ENCODE measurements around the gene BCAS1. TPM values are rescaled to one million over a fixed set of nuclear protein-coding genes. Genes with fewer than 3 reads are reported as not detected.

Gene BCAS1
- polyA plus RNA-seq, 1 of the 3 experiments (the other 2 are of a cell fraction): not detected

DNA sequence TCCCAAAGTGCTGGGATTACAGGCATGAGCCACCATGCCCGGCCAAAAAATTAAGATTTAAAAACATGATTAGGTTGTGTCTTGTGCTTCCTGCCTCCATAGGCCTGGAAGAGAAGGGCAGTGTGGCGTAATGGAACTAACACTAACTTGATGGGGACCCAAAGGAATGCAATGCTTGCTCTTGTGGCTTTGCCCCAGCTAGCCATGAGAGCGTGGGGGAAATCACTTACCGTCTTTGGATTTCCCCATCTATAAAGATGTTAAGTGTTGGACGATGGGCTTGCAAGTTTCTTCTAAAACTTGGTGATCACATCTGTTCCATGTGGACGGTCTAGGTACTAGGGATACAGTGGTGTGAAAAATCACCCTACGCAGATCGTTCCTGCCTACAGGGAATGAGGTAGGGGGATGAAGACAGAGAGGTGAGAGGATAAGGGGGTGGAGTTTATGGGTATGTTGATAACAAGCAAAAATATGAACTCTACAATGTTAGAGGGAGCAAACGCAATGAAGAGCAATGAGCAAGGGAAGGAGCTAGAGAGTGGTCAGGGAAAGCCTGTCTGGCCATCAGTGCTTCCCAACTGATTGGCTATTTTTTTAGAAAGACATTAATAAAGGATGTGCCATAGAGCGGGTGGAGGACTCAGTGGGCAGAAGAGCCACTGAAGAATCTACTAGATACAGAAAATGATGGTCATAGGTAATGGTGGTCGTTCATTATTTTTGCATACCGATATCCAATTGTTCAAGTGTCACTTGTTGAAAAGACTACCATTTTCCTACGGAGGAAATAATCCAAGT lies 165.2 kb downstream of the BCAS1 start:
- H2AFZ ChIP-seq (ENCODE audit: low read depth): no peak overlapping the region
- H3K9me2 ChIP-seq: no peaks in the 10 kb centered on the region
- no peak overlapping the region for H3K4me3 ChIP-seq (ENCODE audit: low read depth in 2 of 2, low read length in 1 of 2)
- no peak for DNase-seq
- H3K9ac ChIP-seq: no peak overlapping the region
- H3K4me1 ChIP-seq (ENCODE audit: control insufficient read depth in 1 of 2, insufficient read depth in 2 of 2, low read depth in 1 of 2, low read length in 1 of 2): peaks cover 12 to 17% of the 10 kb centered on the region in 2 experiments
- no peaks in the 10 kb centered on the region for H3K79me2 ChIP-seq (ENCODE audit: insufficient read depth)
- peaks cover 22% of the 10 kb centered on the region for H3F3A ChIP-seq (replicated peaks; ENCODE audit: insufficient read depth)
- ChIA-PET CTCF (interaction anchor here (2.8 kb wide), 1 partner anchor 11 kb away, joined by 16 read pairs; no protein-coding TSS in a partner anchor), POLR2A (no interaction called here)
- H4K20me1 ChIP-seq (ENCODE audit: insufficient read depth): no peaks in the 10 kb centered on the region
- no peaks in the 10 kb centered on the region for H3K36me3 ChIP-seq (replicated peaks in 1 of 2; ENCODE audit: control insufficient read depth in 1 of 2, insufficient read depth in 2 of 2, low read length in 1 of 2)
- no peaks in the 10 kb centered on the region for H3K9me3 ChIP-seq
- TF ChIP-seq TCF12 (IDR thresholded peaks at IDR 0.05) (no peak), TAF1 (IDR thresholded peaks at IDR 0.05; ENCODE audit: borderline replicate concordance, low read depth, low read length) (no peak), GABPA (IDR thresholded peaks at IDR 0.05; ENCODE audit: low read depth) (no peak), RCOR1 (IDR thresholded peaks at IDR 0.05; ENCODE audit: low read length) (no peak), GATA2 (CRISPR knock-in tag; IDR thresholded peaks at IDR 0.05) (no peak), RAD21 (IDR thresholded peaks at IDR 0.05; ENCODE audit: low read length) (no peak), MXI1 (IDR thresholded peaks at IDR 0.05; ENCODE audit: low read depth, low read length) (no peak), MEF2A (IDR thresholded peaks at IDR 0.05; ENCODE audit: borderline replicate concordance, low read depth) (no peak)
- TF ChIP-seq, protein P1, sequence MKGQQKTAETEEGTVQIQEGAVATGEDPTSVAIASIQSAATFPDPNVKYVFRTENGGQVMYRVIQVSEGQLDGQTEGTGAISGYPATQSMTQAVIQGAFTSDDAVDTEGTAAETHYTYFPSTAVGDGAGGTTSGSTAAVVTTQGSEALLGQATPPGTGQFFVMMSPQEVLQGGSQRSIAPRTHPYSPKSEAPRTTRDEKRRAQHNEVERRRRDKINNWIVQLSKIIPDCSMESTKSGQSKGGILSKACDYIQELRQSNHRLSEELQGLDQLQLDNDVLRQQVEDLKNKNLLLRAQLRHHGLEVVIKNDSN (IDR thresholded peaks at IDR 0.05; ENCODE audit: borderline replicate concordance, low read depth): no peak
- TF ChIP-seq, protein P2, sequence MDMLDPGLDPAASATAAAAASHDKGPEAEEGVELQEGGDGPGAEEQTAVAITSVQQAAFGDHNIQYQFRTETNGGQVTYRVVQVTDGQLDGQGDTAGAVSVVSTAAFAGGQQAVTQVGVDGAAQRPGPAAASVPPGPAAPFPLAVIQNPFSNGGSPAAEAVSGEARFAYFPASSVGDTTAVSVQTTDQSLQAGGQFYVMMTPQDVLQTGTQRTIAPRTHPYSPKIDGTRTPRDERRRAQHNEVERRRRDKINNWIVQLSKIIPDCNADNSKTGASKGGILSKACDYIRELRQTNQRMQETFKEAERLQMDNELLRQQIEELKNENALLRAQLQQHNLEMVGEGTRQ (IDR thresholded peaks at IDR 0.05; ENCODE audit: borderline replicate concordance, low read depth, low read length): no peak
- TF ChIP-seq, protein P3, sequence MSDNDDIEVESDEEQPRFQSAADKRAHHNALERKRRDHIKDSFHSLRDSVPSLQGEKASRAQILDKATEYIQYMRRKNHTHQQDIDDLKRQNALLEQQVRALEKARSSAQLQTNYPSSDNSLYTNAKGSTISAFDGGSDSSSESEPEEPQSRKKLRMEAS (IDR thresholded peaks at IDR 0.05; ENCODE audit: low read depth): no peak
- 96% methylated on average over 12 of the region's 13 CpGs for WGBS (ENCODE audit: low lambda C conversion rate)
- no peak overlapping the region for H3K27ac ChIP-seq (ENCODE audit: low read depth in 2 of 2, low read length in 1 of 2)
- H3K4me2 ChIP-seq: no peak overlapping the region
- H3K27me3 ChIP-seq (ENCODE audit: insufficient read depth): no peaks in the 10 kb centered on the region

DNA sequence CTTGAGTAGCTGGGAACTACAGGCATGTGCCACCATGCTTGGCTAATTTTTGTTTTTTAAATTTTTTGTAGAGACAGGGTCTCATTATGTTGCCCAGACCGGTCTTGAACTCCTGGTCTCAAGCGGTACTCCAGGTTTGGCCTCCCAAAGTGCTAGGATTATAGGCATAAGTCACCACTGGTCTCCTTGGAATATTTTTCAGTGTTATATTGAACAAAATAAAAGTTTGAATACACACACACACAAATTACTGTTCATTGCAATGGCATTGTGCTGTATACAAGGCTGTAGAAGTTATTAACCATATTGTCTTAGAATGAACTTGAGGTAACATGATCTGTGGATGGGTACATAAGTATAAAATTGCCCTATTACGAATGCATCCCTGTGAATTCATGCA lies 166.1 kb downstream of the BCAS1 start:
- no peaks in the 10 kb centered on the region for H4K20me1 ChIP-seq (ENCODE audit: insufficient read depth)
- no peak overlapping the region for H3K4me2 ChIP-seq
- H3K9me2 ChIP-seq: no peaks in the 10 kb centered on the region
- no peak overlapping the region for H3K27ac ChIP-seq (ENCODE audit: low read depth in 2 of 2, low read length in 1 of 2)
- H3K79me2 ChIP-seq (ENCODE audit: insufficient read depth): no peaks in the 10 kb centered on the region
- H3K4me3 ChIP-seq (ENCODE audit: low read depth in 2 of 2, low read length in 1 of 2): no peak overlapping the region
- no peaks in the 10 kb centered on the region for H3K9me3 ChIP-seq
- H3K9ac ChIP-seq: no peak overlapping the region
- TF ChIP-seq, protein P4, sequence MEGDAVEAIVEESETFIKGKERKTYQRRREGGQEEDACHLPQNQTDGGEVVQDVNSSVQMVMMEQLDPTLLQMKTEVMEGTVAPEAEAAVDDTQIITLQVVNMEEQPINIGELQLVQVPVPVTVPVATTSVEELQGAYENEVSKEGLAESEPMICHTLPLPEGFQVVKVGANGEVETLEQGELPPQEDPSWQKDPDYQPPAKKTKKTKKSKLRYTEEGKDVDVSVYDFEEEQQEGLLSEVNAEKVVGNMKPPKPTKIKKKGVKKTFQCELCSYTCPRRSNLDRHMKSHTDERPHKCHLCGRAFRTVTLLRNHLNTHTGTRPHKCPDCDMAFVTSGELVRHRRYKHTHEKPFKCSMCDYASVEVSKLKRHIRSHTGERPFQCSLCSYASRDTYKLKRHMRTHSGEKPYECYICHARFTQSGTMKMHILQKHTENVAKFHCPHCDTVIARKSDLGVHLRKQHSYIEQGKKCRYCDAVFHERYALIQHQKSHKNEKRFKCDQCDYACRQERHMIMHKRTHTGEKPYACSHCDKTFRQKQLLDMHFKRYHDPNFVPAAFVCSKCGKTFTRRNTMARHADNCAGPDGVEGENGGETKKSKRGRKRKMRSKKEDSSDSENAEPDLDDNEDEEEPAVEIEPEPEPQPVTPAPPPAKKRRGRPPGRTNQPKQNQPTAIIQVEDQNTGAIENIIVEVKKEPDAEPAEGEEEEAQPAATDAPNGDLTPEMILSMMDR (IDR thresholded peaks at IDR 0.05): no peak
- TF ChIP-seq ELF1 (IDR thresholded peaks at IDR 0.05) (no peak), FOXJ3 (CRISPR knock-in tag; IDR thresholded peaks at IDR 0.05) (no peak), RAD21 (IDR thresholded peaks at IDR 0.05; ENCODE audit: low read length) (no peak), EP300 (IDR thresholded peaks at IDR 0.05; ENCODE audit: borderline replicate concordance in 1 of 2, low read depth in 1 of 2, low read length in 1 of 2) (no peak), JUND (IDR thresholded peaks at IDR 0.05) (no peak), GABPA (IDR thresholded peaks at IDR 0.05; ENCODE audit: low read depth) (no peak), RCOR1 (IDR thresholded peaks at IDR 0.05; ENCODE audit: low read length) (no peak), MXI1 (IDR thresholded peaks at IDR 0.05; ENCODE audit: low read depth, low read length) (no peak), FOSL2 (IDR thresholded peaks at IDR 0.05; ENCODE audit: borderline replicate concordance, low read depth) (no peak), EZH2phosphoT487 (IDR thresholded peaks at IDR 0.05; ENCODE audit: borderline replicate concordance, low read depth) (no peak), CHD2 (IDR thresholded peaks at IDR 0.05; ENCODE audit: low read length, partially characterized antibody) (no peak), NRF1 (IDR thresholded peaks at IDR 0.05; ENCODE audit: low read depth, low read length) (no peak)
- TF ChIP-seq, protein P5, sequence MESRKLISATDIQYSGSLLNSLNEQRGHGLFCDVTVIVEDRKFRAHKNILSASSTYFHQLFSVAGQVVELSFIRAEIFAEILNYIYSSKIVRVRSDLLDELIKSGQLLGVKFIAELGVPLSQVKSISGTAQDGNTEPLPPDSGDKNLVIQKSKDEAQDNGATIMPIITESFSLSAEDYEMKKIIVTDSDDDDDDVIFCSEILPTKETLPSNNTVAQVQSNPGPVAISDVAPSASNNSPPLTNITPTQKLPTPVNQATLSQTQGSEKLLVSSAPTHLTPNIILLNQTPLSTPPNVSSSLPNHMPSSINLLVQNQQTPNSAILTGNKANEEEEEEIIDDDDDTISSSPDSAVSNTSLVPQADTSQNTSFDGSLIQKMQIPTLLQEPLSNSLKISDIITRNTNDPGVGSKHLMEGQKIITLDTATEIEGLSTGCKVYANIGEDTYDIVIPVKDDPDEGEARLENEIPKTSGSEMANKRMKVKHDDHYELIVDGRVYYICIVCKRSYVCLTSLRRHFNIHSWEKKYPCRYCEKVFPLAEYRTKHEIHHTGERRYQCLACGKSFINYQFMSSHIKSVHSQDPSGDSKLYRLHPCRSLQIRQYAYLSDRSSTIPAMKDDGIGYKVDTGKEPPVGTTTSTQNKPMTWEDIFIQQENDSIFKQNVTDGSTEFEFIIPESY (IDR thresholded peaks at IDR 0.05; ENCODE audit: borderline replicate concordance, low read depth): no peak
- H3K36me3 ChIP-seq (replicated peaks in 1 of 2; ENCODE audit: control insufficient read depth in 1 of 2, insufficient read depth in 2 of 2, low read length in 1 of 2): no peaks in the 10 kb centered on the region
- no peaks in the 10 kb centered on the region for H3K27me3 ChIP-seq (ENCODE audit: insufficient read depth)
- peaks cover 19 to 25% of the 10 kb centered on the region in 2 experiments for H3K4me1 ChIP-seq (ENCODE audit: control insufficient read depth in 1 of 2, insufficient read depth in 2 of 2, low read depth in 1 of 2, low read length in 1 of 2)
- H3F3A ChIP-seq (replicated peaks; ENCODE audit: insufficient read depth): peaks cover 29% of the 10 kb centered on the region
- H2AFZ ChIP-seq (ENCODE audit: low read depth): no peak overlapping the region
- ChIA-PET POLR2A (no interaction called here), CTCF (no interaction called here)
- DNase-seq: no peak
- 90% methylated on average over 3 of the region's 3 CpGs for WGBS (ENCODE audit: low lambda C conversion rate)

Data from SK-N-SH (cell line).